Neuronal stem cell (in vitro differentiated cells): ENCODE data around the gene KIF21B.

Experiments used
- DNase-seq: peaks from one replicate; pipeline ENCODE4 v3.0.0-alpha.2; 2013; ENCODE audit warnings: low spot score
- H2AFZ ChIP-seq: one replicate; pipeline ENCODE4 v1.6.1; 2013; ENCODE audit warnings: mild to moderate bottlenecking, low read length, inconsistent platforms
- H2AK5ac ChIP-seq: 2 replicates; pipeline ENCODE4 v1.6.1; 2013; ENCODE audit warnings: low read depth, mild to moderate bottlenecking, inconsistent platforms, low read length, moderate library complexity, mixed read lengths
- H2BK120ac ChIP-seq: 2 replicates; pipeline ENCODE4 v1.6.1; 2013; ENCODE audit warnings: low read depth, mild to moderate bottlenecking, inconsistent platforms, low read length, moderate library complexity, mixed read lengths
- H2BK12ac ChIP-seq: one replicate; pipeline ENCODE4 v1.6.1; 2013; ENCODE audit warnings: low read length, inconsistent platforms
- H2BK15ac ChIP-seq: 2 replicates; pipeline ENCODE4 v1.6.1; 2013; ENCODE audit warnings: mild to moderate bottlenecking, low read length, inconsistent platforms, mixed read lengths
- H2BK5ac ChIP-seq: one replicate; pipeline ENCODE4 v1.6.1; 2013; ENCODE audit warnings: inconsistent platforms, mild to moderate bottlenecking, low read length, moderate library complexity
- H3K14ac ChIP-seq: one replicate; pipeline ENCODE4 v1.6.1; 2013; ENCODE audit warnings: low read length, inconsistent platforms
- H3K18ac ChIP-seq: 2 replicates; pipeline ENCODE4 v1.6.1; 2013; ENCODE audit warnings: low read length, inconsistent platforms
- H3K23ac ChIP-seq: 2 replicates; pipeline ENCODE4 v1.6.1; 2013; ENCODE audit warnings: low read depth, mild to moderate bottlenecking, mixed read lengths, low read length, inconsistent platforms; ENCODE audit not compliant: poor library complexity
- H3K27ac ChIP-seq: replicated peaks from 3 replicates; pipeline ENCODE4 v1.5.1; 2013; ENCODE audit warnings: low read length, inconsistent platforms
- H3K27me3 ChIP-seq, 3 experiments: 2 replicates each; pipeline ENCODE4 v1.6.1; 2013; ENCODE audit warnings: low read length in 3 of 3, mild to moderate bottlenecking in 2 of 3, inconsistent platforms in 1 of 3, low read depth in 1 of 3, mixed read lengths in 1 of 3, moderate library complexity in 1 of 3; ENCODE audit not compliant: control insufficient read depth in 3 of 3, insufficient read depth in 3 of 3
- H3K36me3 ChIP-seq, 2 donors: replicated peaks in 1 of 2; 2 replicates each; pipeline ENCODE4 v1.6.1; 2013; ENCODE audit warnings: low read length in 2 of 2; ENCODE audit not compliant: control insufficient read depth in 2 of 2, insufficient read depth in 2 of 2
- H3K4ac ChIP-seq: 2 replicates; pipeline ENCODE4 v1.6.1; 2013; ENCODE audit warnings: inconsistent platforms, mild to moderate bottlenecking, low read length, moderate library complexity
- H3K4me1 ChIP-seq, 2 donors: 1 replicate in 1 of 2; 2 replicates in 1 of 2; pipeline ENCODE4 v1.6.1; 2013; ENCODE audit warnings: low read length in 2 of 2, low read depth in 1 of 2; ENCODE audit not compliant: control insufficient read depth in 2 of 2, insufficient read depth in 1 of 2
- H3K4me2 ChIP-seq: one replicate; pipeline ENCODE4 v1.6.1; 2013; ENCODE audit warnings: mild to moderate bottlenecking, low read length, inconsistent platforms; ENCODE audit not compliant: insufficient read depth, poor library complexity, severe bottlenecking
- H3K4me3 ChIP-seq, 2 donors: 2 replicates each; pipeline ENCODE4 v1.5.1; 2013; ENCODE audit warnings: low read length in 2 of 2, mild to moderate bottlenecking in 2 of 2, inconsistent platforms in 1 of 2, moderate library complexity in 1 of 2
- H3K79me1 ChIP-seq: one replicate; pipeline ENCODE4 v1.6.1; 2013; ENCODE audit warnings: low read depth, mild to moderate bottlenecking, inconsistent platforms, low read length, moderate library complexity
- H3K9ac ChIP-seq: one replicate; pipeline ENCODE4 v1.6.1; 2013; ENCODE audit warnings: mild to moderate bottlenecking, low read depth, low read length, inconsistent platforms; ENCODE audit not compliant: poor library complexity
- H3K9me3 ChIP-seq, 2 donors: replicated peaks in 1 of 2; 2 replicates each; pipeline versions ENCODE3 to v1.6.1; 2013; ENCODE audit warnings: low read length in 2 of 2, mild to moderate bottlenecking in 2 of 2, inconsistent platforms in 1 of 2, low read depth in 1 of 2, mixed read lengths in 1 of 2, moderate library complexity in 1 of 2; ENCODE audit not compliant: control insufficient read depth in 2 of 2, insufficient read depth in 1 of 2
- H4K8ac ChIP-seq: one replicate; pipeline ENCODE4 v1.6.1; 2013; ENCODE audit warnings: low read depth, mild to moderate bottlenecking, inconsistent platforms, low read length, moderate library complexity
- H4K91ac ChIP-seq: one replicate; pipeline ENCODE4 v1.6.1; 2013; ENCODE audit warnings: low read length, low read depth, mild to moderate bottlenecking, inconsistent platforms; ENCODE audit not compliant: poor library complexity
- WGBS, 2 donors: extraction: QIAGEN DNeasy Blood & Tissue Kit; methylation state at CpG; one replicate each; pipeline ENCODE4 v1.1.7; 2013; ENCODE audit warnings: missing lambda C conversion rate in 2 of 2, mixed read lengths in 1 of 2; ENCODE audit not compliant: insufficient read length in 2 of 2, insufficient replicate concordance in 1 of 2; ENCODE audit errors: extremely low coverage in 2 of 2; 5-methylcytosine and 5-hydroxymethylcytosine counted together

The KIF21B gene

DNA sequence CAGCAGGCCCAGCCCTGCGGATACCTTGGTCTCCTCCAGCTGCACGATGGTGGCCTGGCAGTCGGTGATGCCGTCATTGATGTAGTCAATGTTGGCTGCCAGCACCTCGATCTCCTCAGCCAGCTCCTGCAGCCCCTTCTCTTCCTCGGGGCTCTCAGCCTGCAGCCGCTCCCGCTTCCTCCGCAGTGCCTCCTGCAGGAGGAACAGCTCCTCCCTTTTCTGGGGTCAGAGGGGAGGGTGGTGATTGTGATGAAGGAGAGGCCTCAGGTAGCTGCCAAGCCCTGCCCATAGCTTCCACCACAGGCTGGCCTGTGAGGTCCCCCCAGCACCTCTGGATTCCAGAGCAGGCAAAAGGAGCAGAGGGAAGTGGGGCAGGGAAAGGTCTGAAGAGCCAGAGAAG is 33.4 kb downstream of the KIF21B start:
- H3K4me3 ChIP-seq = no peak overlapping the region
- H3K79me1 ChIP-seq = no peaks in the 10 kb centered on the region
- H3K4me2 ChIP-seq = no peak overlapping the region
- peak overlapping the region; percentile 69 for H3K23ac ChIP-seq
- DNase-seq = no peak
- no peak overlapping the region for H2AK5ac ChIP-seq
- peaks cover 23 to 88% of the 10 kb centered on the region in 2 donors for H3K36me3 ChIP-seq
- H3K27ac ChIP-seq = no peak overlapping the region
- peaks cover 0 to 17% of the 10 kb centered on the region in 2 donors for H3K4me1 ChIP-seq
- H3K18ac ChIP-seq = no peak overlapping the region
- H3K27me3 ChIP-seq = no peaks in the 10 kb centered on the region
- no peak overlapping the region for H2BK120ac ChIP-seq
- no peak overlapping the region for H2BK5ac ChIP-seq
- H2BK12ac ChIP-seq = no peak overlapping the region
- no peaks in the 10 kb centered on the region for H3K9me3 ChIP-seq
- no peak overlapping the region for H3K4ac ChIP-seq
- H3K14ac ChIP-seq = no peak overlapping the region
- H2BK15ac ChIP-seq = no peak overlapping the region
- H2AFZ ChIP-seq = no peak overlapping the region
- no CpG with 5 or more reads among the region's 9 CpGs for WGBS, 2 donors
- peak overlapping the region; percentile 50 for H3K9ac ChIP-seq
- no peak overlapping the region for H4K91ac ChIP-seq
- no peak overlapping the region for H4K8ac ChIP-seq

DNA sequence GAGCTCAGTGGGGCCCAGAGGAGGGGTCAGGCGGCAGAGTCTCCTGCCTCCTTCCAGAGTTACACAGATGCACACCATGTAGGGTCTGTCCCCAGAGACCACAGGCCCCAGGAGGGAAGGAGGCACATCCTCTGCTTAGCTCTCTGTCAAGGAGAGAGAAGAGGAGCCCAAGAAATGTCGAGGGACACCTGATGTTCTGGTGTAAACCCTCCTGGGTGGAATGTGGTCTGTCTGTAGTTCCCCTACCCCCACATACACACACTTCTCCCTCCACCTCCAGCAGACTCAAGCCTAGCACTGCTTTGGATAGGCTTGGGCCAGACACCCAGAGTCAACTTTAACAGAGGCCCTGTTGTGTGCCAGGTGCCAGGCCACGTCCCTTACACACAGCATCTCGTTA is 34.2 kb downstream of the KIF21B start:
- H3K4me2 ChIP-seq = no peak overlapping the region
- no peaks in the 10 kb centered on the region for H3K79me1 ChIP-seq
- H4K91ac ChIP-seq = no peak overlapping the region
- no peak overlapping the region for H3K4ac ChIP-seq
- no peak overlapping the region for H3K27ac ChIP-seq
- H2AK5ac ChIP-seq = no peak overlapping the region
- no peak overlapping the region for H3K9ac ChIP-seq
- H3K4me3 ChIP-seq = peak overlapping the region in 1 of 2 donors; percentile 18
- H3K27me3 ChIP-seq = no peaks in the 10 kb centered on the region
- peaks cover 0 to 18% of the 10 kb centered on the region in 2 donors for H3K4me1 ChIP-seq
- WGBS, 2 donors = no CpG with 5 or more reads among the region's 4 CpGs
- no peak overlapping the region for H2BK12ac ChIP-seq
- H3K23ac ChIP-seq = peak overlapping the region; percentile 69
- H3K18ac ChIP-seq = peak overlapping the region; percentile 81
- H3K36me3 ChIP-seq = peaks cover 23 to 91% of the 10 kb centered on the region in 2 donors
- no peak overlapping the region for H2BK120ac ChIP-seq
- H4K8ac ChIP-seq = no peak overlapping the region
- peak overlapping the region; percentile 15 for H2BK15ac ChIP-seq
- no peaks in the 10 kb centered on the region for H3K9me3 ChIP-seq
- no peak for DNase-seq
- H3K14ac ChIP-seq = no peak overlapping the region
- no peak overlapping the region for H2BK5ac ChIP-seq
- no peak overlapping the region for H2AFZ ChIP-seq

DNA sequence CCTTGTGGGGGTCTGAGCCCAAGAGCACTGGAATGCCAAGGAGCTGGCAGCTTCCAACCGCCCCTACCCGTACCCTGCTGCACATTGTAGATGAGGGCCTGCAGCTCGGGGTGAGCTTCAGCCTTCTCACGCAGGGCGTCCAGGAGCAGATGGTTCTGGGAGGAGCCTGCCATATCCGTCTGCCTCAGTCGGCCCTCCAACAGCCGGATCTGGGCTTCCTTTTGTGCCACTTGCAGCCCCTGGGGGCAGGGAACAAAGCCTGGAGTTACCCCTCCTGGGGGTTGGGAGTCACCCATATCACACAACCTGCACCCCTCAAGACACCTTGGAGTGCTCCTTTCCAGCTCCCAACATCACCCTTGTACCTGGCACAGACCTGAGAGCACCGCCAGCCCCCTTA is 34.8 kb downstream of the KIF21B start:
- H3K4me1 ChIP-seq = peaks cover 0 to 14% of the 10 kb centered on the region in 2 donors
- no peaks in the 10 kb centered on the region for H3K27me3 ChIP-seq
- peaks cover 23 to 93% of the 10 kb centered on the region in 2 donors for H3K36me3 ChIP-seq

DNA sequence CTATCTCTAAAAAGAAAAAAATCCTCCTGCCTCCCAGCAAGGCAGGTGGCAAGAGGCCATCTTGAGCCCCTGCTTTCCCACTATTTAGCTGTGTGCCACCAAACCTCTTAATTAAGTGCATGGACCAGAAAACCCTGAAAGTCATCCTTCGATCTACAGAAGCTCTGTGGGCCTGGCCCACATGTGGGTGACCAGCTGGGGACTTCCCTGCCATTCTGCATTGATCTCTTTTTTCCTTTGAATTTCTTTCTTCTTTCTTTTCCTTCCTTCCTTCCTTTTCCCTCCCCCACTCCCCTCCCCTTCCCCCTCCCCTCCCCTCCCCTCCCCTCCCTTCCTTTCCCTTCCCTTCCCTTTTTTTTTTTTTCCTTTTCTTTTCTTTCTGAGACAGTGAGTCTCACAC is 38.0 kb downstream of the KIF21B start:
- Histone ChIP-seq H3K36me3 (peaks cover 20 to 83% of the 10 kb centered on the region in 2 donors), H2BK120ac (no peak overlapping the region), H3K9me3 (peaks cover 0 to 8% of the 10 kb centered on the region in 2 donors), H3K23ac (no peak overlapping the region), H4K91ac (no peak overlapping the region), H2BK12ac (no peak overlapping the region), H2BK5ac (no peak overlapping the region), H2BK15ac (no peak overlapping the region), H3K9ac (no peak overlapping the region), H3K27ac (no peak overlapping the region), H3K4me3 (no peak overlapping the region), H2AK5ac (no peak overlapping the region), H3K4me1 (peaks cover 0 to 3% of the 10 kb centered on the region in 2 donors), H4K8ac (no peak overlapping the region), H3K18ac (no peak overlapping the region), H3K14ac (no peak overlapping the region), H3K27me3 (no peaks in the 10 kb centered on the region), H3K79me1 (no peaks in the 10 kb centered on the region), H3K4me2 (no peak overlapping the region), H2AFZ (no peak overlapping the region), H3K4ac (no peak overlapping the region)
- DNase-seq = no peak
- WGBS, 2 donors = no CpG with 5 or more reads among the region's 1 CpG

More for the DNA sequence above, 34.8 kb downstream of the KIF21B start:
- no peak overlapping the region for H3K4me3 ChIP-seq
- H4K91ac ChIP-seq = no peak overlapping the region
- H3K18ac ChIP-seq = no peak overlapping the region
- DNase-seq = no peak
- no peak overlapping the region for H3K14ac ChIP-seq
- no peak overlapping the region for H3K27ac ChIP-seq
- no peak overlapping the region for H2BK12ac ChIP-seq
- H2BK120ac ChIP-seq = no peak overlapping the region
- WGBS, 2 donors = no CpG with 5 or more reads among the region's 9 CpGs
- no peak overlapping the region for H2AFZ ChIP-seq
- H3K79me1 ChIP-seq = no peaks in the 10 kb centered on the region
- no peak overlapping the region for H2BK15ac ChIP-seq
- no peak overlapping the region for H2BK5ac ChIP-seq
- H3K9ac ChIP-seq = no peak overlapping the region
- H3K4ac ChIP-seq = no peak overlapping the region
- H3K4me2 ChIP-seq = no peak overlapping the region
- H4K8ac ChIP-seq = no peak overlapping the region
- no peak overlapping the region for H2AK5ac ChIP-seq
- H3K23ac ChIP-seq = no peak overlapping the region
- H3K9me3 ChIP-seq = no peaks in the 10 kb centered on the region
